ENCODE data around the gene IL9.

DNA sequence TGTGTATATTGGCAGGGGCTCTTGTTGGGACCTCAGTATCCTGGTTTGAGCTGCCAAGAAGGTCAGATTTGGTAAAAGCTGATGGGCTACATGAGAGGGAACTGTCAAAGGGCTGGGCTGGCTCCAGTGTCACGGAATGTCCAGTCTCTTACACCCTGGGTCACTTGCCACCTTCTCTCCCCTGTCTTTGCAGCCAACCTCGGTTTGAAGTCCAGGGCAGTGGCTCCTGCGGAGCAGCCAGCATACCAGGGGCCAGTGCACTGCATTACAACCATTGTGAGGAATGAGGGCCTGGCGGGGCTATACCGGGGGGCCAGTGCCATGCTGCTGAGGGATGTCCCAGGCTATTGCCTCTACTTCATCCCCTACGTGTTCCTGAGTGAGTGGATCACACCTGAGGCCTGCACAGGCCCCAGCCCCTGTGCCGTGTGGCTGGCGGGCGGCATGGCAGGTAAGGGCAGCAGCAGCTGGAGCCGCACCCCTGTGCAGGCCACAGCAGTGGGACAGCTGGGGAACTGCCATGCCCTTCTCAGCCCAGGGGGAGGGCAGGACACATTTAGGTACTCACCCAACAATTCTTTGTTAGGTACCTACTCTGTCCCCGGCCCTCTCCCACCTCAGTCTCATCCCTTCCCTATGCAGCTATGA is 24.2 kb downstream of the IL9 start:
- TF ChIP-seq BHLHE40 (IDR thresholded peaks at IDR 0.05; ENCODE audit: low read depth, low read length) (no peak), FOS (IDR thresholded peaks at IDR 0.05; ENCODE audit: low read depth, low read length) (no peak), POLR2A (IDR thresholded peaks at IDR 0.05; ENCODE audit: low read depth, low read length) (no peak)
- TF ChIP-seq, protein P1, sequence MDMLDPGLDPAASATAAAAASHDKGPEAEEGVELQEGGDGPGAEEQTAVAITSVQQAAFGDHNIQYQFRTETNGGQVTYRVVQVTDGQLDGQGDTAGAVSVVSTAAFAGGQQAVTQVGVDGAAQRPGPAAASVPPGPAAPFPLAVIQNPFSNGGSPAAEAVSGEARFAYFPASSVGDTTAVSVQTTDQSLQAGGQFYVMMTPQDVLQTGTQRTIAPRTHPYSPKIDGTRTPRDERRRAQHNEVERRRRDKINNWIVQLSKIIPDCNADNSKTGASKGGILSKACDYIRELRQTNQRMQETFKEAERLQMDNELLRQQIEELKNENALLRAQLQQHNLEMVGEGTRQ (IDR thresholded peaks at IDR 0.05; ENCODE audit: low read depth, low read length), result no peak
- TF ChIP-seq, protein P2, sequence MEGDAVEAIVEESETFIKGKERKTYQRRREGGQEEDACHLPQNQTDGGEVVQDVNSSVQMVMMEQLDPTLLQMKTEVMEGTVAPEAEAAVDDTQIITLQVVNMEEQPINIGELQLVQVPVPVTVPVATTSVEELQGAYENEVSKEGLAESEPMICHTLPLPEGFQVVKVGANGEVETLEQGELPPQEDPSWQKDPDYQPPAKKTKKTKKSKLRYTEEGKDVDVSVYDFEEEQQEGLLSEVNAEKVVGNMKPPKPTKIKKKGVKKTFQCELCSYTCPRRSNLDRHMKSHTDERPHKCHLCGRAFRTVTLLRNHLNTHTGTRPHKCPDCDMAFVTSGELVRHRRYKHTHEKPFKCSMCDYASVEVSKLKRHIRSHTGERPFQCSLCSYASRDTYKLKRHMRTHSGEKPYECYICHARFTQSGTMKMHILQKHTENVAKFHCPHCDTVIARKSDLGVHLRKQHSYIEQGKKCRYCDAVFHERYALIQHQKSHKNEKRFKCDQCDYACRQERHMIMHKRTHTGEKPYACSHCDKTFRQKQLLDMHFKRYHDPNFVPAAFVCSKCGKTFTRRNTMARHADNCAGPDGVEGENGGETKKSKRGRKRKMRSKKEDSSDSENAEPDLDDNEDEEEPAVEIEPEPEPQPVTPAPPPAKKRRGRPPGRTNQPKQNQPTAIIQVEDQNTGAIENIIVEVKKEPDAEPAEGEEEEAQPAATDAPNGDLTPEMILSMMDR (conservative IDR thresholded peaks at IDR 0.05; ENCODE audit: low read depth, low read length), result no peak

Data from IMR-90 (cell line).